GM18951 (cell line): ENCODE measurements around the gene RCAN3.

ENCODE experiments used
- POLR2A ChIP-seq: IDR thresholded peaks from 4 replicates; pipeline ENCODE4 v1.6.1; 2011; ENCODE audit warnings: mild to moderate bottlenecking; ENCODE audit not compliant: insufficient read length, insufficient read depth; ENCODE audit errors: extremely low read depth
- in situ Hi-C: fragments of 300-500 bp; cut with MboI; formaldehyde crosslinking; loops from one replicate; pipeline ENCODE4 v1.12.0; 2022; ENCODE audit warnings: low sequenced_read_pairs, mixed read lengths, inconsistent platforms; ENCODE audit not compliant: unreplicated experiment

RCAN3 gene

DNA sequence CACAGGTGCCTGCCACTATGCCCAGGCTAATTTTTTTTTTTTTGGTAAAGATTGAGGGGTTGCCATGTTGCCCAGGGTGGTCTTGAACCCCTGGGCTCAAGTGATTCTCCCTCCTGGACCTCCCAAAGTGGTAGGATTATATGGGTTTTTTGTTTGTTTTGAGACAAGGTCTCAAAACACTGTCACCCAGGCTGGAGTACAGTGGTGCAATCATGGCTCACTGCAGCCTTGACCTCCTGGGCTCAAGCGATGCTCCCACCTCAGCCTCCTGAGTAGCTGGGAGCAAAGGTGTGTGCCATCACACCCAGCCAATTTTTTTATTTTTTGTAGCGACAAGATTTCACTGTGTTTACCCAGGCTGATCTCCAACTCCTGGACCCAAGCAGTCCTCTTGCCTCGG, 8.9 kb upstream of the RCAN3 start:
- in situ Hi-C loops, result no loop called here

DNA sequence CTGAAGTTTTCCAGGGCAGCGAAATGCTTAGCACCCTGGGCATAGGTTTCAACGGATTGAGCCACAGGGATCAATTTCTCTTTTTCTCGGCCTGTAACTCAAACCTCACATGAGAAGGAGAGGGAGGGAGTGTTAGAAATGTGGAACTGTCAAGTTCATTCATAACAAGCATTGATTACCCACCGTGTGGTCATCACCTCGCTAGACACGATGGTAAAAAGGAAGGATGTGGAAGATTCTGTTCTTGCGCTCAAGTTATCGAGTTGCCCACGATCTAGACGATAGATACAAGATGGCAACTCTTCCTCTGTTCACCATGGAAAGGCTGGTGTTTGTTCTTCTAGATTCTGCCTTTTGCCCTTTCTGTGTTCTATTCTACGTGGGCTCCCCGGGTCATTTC, 4.0 kb upstream of the RCAN3 start:
- no peak for TF ChIP-seq POLR2A
- in situ Hi-C loops, result no loop called here

More for the DNA sequence above, 8.9 kb upstream of the RCAN3 start:
- no peak for TF ChIP-seq POLR2A

DNA sequence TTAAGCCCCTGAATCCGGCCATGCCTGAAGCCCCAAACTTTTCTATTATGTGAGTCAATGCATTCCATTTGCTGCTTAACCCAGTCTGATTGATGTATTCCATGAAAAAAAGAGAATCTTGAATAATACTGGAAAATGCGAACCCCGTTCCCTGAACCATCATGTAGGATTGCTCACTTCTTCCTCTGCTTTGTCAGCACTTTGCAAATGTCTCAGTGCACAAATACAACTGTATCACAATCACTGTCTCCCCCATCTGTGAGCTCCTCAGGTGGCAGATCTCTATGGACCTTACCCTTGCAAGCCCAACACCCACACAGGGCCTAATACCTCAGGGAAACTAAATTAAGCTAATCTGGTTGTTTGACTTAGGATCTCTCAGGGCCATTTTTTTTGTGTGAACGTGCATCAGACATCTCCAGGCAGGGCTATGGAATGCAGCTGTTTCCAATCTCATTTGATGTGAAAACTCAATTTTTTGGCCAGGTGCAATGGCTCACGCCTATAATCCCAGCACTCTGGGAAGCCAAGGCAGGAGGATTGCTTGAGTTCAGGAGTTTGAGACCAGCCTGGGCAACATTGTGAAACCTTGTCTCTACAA, 2.1 kb upstream of the RCAN3 start:
- TF ChIP-seq POLR2A, result no peak
- in situ Hi-C loops, result no loop called here

DNA sequence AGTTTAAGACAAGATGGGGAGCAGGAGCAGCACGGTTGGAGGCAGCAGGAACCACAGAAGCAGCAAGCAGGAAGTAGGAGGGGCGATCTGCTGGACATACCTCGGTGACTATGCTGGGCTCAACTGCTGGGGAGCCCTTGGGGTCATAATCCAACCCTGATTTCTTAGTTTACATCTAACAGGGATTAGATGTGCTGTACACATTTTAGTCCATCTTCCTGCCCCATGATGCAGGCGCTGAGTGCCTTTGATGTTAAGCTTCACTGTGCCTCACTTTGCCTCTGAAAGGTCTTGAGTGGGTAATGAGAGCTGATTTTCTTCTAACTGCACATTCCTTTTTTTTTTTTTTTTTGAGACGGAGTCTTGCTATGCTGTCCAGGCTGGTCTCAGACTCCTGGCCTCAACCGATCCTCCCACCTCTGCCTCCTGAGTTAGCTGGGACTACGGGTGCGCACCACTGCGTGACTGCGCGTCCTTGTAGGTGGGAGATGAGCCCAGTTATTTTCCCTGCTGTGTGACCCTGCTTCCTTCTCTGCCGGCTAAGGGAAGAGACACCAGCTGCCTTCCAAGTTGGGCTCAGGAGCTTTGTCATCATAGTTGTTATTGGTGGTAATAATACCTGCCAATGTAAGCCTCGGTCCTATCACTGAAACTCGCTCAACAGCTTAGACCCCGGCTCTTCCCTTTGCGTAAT, 1.1 kb upstream of the RCAN3 start:
- in situ Hi-C loops, result no loop called here

DNA sequence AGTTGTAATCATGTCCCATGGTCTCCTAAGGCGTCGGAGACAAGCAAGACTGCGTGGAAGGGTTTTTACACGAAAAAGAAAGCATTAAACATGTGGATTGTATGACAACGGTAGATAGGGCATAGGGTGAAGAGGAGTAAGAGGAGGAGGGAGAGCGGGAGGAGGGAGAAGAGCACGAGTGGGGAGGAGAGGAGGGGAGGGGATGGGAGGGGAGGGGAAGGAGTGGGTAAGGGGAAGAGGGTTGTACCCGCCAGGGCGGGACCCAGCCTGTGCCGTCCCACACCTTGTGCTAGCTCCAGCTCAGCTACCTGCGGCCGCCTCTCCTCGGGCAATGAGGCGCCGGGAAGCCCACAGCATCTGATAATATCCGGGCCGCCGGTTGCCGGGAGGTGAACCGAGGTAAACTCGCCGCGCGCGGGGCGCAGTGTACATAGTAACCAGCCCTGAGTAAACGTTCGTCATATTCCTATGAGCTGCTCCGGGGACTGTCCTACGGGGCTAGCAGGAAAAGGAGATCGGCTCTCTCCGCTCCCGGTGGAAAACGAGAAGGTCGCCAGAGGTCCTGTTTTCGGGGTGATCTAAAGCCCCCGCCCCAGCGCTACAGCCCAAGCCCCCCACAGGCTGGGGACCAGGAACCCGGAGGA, 449 bp upstream of the RCAN3 start:
- no peak for TF ChIP-seq POLR2A
- in situ Hi-C loops, result no loop called here

More for the DNA sequence above, 1.1 kb upstream of the RCAN3 start:
- TF ChIP-seq POLR2A, result no peak

DNA sequence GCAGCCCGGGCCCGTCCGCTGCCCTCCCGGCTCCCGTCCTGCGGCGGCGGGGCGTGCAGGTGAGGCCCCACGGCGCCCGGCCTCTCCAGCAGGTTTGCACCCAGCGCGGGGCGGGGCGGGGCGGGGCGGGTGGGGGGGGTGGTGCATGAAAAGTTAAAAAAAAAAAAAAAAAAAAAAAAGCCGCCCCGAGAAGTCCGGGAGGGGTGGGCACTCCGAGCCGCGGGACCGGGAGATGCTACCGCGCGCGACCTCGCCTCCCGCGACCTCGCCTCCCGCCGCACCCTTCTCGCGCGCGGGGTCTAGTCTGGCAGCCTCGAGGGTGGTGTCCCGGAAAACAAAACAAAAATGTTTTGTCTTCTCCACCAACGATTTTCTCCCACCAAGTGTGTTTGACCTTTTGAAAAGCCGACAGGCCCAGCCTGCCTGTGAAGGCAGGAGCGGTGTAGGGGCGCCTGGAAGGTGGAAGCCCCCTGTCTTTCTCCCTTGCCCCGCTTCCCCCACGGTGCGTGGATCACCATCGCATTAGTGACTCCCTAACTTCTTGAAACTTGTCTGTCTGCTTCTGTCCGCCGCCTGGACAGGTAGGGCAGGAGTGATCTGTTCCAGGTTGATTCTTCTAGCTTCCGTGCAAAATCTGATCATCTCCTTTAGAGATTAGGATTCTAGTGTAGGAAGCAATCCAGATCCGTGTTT, 569 bp downstream of the RCAN3 start:
- no peak for TF ChIP-seq POLR2A
- in situ Hi-C loops, result no loop called here

DNA sequence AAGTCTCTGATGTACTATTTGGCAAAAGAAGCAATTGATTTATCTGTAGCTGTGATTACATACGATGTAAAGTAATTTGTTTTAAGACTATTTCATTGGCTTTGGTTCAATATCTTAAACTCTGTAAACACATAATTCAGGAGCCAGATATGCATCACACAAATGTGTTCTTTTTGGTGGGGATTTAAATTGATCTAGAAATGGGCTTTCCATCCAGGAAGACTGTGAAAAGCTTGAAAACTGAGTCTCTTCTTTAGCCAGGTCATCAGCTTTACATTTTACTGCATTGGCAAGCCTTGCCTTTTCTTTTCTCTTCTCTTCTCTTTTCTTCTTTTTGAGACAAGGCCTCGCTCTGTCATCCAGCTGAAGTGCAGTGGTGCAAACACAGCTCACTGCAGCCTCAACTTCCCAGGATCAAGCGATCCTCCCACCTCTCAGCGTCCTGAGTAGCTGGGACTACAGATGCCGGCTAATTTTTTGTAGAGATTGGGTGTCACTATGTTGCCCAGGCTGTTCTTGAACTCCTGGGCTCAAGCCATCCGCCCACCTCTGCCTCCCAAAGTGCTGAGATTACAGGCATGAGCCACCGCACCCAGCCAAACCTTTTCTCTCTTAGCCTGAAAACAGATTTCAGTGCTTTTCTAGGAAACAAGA, 1.4 kb downstream of the RCAN3 start:
- no peak for TF ChIP-seq POLR2A
- in situ Hi-C loops, result no loop called here

DNA sequence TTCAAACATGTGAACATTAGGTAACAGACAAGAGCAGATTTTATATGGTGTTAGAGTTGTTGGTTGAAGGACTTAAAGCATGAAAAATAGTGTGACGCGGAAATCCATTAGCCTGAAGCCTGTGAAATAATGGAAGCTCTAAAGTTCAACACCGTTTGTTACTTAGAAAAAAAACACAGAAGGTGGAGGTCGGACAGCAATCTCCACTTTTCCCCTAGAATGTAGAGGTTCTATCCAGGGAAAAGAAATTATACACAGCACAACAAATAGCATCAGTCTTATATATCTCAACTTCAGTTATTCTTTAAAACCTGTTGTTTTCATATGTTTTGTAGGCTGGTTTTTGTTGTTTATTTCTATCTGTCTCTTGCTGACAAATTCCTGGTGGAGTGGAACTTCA, 1.9 kb downstream of the RCAN3 start:
- in situ Hi-C loops, result no loop called here
- no peak for TF ChIP-seq POLR2A

DNA sequence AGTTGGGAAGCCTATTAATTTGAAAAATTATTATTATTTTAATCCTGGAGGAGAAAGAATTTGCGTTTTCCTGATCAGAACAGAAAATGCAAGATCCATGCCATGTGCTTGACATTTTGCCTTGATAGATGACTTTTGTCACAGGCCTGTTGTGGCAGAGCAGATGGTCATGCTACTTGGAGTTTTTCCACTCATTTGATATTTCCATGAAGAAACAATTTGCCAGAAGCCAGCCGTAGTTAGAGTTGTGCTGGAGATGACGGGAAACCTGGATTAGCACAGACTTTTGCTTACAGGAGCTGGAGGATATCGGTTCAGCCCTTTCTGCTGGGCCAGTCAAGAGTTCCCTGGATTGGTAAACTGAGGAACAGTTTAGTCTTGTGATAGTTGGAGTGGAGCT, 3.2 kb downstream of the RCAN3 start:
- no peak for TF ChIP-seq POLR2A
- in situ Hi-C loops, result no loop called here

DNA sequence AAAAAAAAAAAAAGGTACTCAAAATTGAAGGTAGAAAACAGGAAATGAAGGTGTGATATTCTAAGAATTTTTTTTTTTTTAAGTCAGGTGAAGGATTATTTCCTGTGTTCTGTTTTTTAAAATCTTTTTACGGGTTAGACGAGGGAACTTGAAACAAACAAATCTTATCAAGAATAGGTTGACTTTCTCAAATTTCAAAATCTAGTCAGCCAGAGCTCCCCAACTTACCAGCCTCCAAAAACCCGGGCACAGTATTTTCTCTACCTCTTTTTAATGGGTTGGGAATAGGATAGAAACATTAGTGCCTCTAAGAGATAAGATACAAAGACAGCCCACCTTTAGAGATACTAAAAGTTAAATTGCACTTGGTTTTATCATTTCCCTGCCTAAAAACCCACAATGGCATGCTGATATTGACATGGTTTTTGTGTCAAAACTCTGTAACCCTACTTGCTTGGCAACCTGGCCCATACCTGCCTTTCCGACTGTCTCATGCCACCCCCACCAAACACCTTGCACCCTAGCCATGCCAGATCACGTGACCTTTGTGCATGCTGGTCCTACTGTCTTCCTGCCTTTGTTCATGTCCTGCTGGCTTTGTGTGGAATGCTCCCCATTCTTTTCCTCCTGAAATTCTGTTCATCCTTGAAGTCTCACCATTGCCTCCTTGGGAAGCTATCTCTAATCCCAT, 4.2 kb downstream of the RCAN3 start:
- TF ChIP-seq POLR2A, result no peak
- in situ Hi-C loops, result no loop called here

DNA sequence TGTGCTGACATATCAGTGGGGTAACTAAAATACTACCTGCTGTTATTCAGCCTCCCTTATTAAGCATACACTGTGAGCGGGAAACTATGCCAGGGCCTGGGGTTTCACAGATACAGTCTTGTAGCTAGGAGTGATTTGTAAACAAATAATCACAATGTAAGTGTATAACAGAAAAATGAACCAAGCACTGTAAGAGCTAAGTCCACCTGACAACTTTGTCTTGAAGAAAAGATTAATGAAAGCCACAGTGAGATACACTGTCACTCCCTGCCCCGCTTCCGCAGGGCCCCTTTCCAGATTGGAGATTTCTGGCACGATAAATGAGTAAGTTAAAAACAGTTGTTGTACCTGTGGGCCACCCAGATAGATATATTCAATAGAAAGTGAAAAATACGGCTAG, 4.8 kb downstream of the RCAN3 start:
- TF ChIP-seq POLR2A, result no peak
- in situ Hi-C loops, result no loop called here

DNA sequence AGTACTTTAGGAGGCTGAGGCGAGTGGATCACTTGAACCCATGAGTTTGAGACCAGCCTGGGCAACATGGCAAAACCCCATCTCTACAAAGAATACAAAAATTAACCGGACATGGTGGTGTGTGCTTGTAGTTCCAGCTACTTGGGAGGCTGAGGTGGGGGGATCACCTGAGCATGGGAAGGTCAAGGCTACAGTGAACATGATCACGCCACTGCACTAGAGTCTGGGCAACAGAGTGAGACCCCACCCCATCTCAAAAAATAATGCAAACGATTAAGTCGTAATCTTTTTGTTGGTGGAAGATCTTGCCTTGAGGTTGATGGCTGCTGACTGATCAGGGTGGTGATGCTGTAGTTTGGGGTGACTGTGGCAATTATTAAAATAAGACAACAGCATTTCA, 6.3 kb downstream of the RCAN3 start:
- TF ChIP-seq POLR2A, result no peak
- in situ Hi-C loops, result no loop called here
